Prostate gland (tissue), 2 donors: ENCODE measurements around the gene TMC3. TPM values are rescaled to one million over a fixed set of nuclear protein-coding genes. Genes with fewer than 3 reads are reported as not detected.

ENCODE experiments used
- DNase-seq: peaks from one replicate; pipeline ENCODE4 v3.0.0-alpha.2; 2019; ENCODE audit warnings: low spot score
- H3K27ac ChIP-seq, 2 donors: fragments of 200-600 bp; sonication (generic); 2 replicates each; pipeline ENCODE4 v1.5.1; 2017 to 2019
- H3K27me3 ChIP-seq: fragments of 200-600 bp; sonication (generic); replicated peaks from 2 replicates; pipeline ENCODE4 v1.5.1; 2019; ENCODE audit not compliant: insufficient read depth
- H3K36me3 ChIP-seq, 2 donors: fragments of 200-600 bp; sonication (generic); 1 replicate in 1 of 2; 2 replicates in 1 of 2; pipeline versions ENCODE4 v1.5.1 to v1.8.1; 2017 to 2019
- H3K4me1 ChIP-seq: fragments of 200-600 bp; sonication (generic); replicated peaks from 2 replicates; pipeline ENCODE4 v1.5.1; 2019
- H3K4me3 ChIP-seq, 2 donors: fragments of 200-600 bp; sonication (generic); 2 replicates each; pipeline ENCODE4 v1.5.1; 2017 to 2019
- H3K9me3 ChIP-seq: fragments of 200-600 bp; sonication (generic); 2 replicates; pipeline ENCODE4 v1.5.1; 2017
- CTCF ChIP-seq, 4 experiments: fragments of 200-600 bp in 2 of 4; fragments of 450-650 bp in 2 of 4; sonication (generic) in 2 of 4; IDR thresholded peaks; 1 replicate in 3 of 4; 2 replicates in 1 of 4; pipeline ENCODE4 v1.5.1; 2016 to 2019; ENCODE audit warnings: antibody characterized with exemption in 4 of 4, mild to moderate bottlenecking in 2 of 4, moderate library complexity in 2 of 4
- POLR2A ChIP-seq: fragments of 450-650 bp; IDR thresholded peaks from one replicate; pipeline ENCODE4 v1.6.1; 2016; ENCODE audit warnings: antibody characterized with exemption, mild to moderate bottlenecking
- POLR2AphosphoS5 ChIP-seq: sonication (generic); formaldehyde crosslinking; IDR thresholded peaks from one replicate; pipeline ENCODE4 v1.6.1; 2017; ENCODE audit warnings: antibody characterized with exemption
- WGBS: methylation state at CpG from one replicate; pipeline ENCODE4 v1.1.5; 2018; 5-methylcytosine and 5-hydroxymethylcytosine counted together
- intact Hi-C: fragments of 100-400 bp; cut with DNase I; formaldehyde crosslinking; loops from one replicate; pipeline ENCODE4 v1.14.2; 2022
- total RNA-seq, 2 donors: library from RNA; depleted of rRNA; stranded (reverse); fragments of >200 nt; gene quantifications; one replicate each; pipeline ENCODE4 v1.1.0, GENCODE V29; 2016

Gene TMC3
- total RNA-seq, 2 donors from 2014 or later: 0.14 to 0.23 TPM

- no peak for DNase-seq
- intact Hi-C loops: loop anchor here (10.0 kb wide), 1 partner anchor 302 kb away; no protein-coding TSS in a partner anchor
- no peak overlapping the region for H3K27ac ChIP-seq
- no peaks in the 10 kb centered on the region for H3K36me3 ChIP-seq
- TF ChIP-seq CTCF (IDR thresholded peaks at IDR 0.05) (no peak), POLR2AphosphoS5 (no peak), POLR2A (no peak)
- no peaks in the 10 kb centered on the region for H3K9me3 ChIP-seq
- WGBS: 34% methylated on average over 1 of the region's 1 CpG
- no peak overlapping the region for H3K4me3 ChIP-seq
- H3K27me3 ChIP-seq: no peaks in the 10 kb centered on the region
- H3K4me1 ChIP-seq: no peaks in the 10 kb centered on the region
These were observed 33.2 kb upstream of the TMC3 start for GRCh38 chr15:81407176-81407575.

DNA sequence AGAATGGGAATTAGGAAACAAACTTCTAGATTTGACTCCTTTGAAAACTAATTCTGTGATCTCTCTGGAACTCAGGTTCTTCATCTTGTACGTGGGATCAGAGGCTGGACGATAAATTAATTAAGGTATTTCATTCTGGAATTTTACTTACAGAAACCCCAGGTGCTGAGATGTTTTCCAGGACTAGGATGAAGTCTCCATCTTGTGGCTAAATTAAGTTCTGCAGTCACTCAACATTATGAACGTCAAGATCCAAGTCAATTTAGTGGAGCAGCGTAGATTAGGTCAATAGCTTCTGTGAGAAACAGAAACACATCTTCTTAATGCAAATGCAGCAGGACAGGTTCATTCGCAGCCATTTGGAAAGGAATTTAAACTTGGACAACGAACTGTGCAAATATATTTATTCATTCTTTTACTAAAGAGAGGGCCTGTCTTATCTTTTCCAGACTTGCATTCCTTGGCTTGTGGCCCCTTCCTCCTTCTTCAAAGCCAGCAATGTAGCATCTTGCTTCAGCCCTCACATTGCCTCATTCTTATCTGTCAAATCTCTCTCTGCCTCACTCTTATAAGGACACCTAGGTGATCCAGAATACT is 26.7 kb upstream of the TMC3 start:
- TF ChIP-seq POLR2A: no peak
- peak; percentile 65 to 90 (median 87) for TF ChIP-seq CTCF (IDR thresholded peaks at IDR 0.05)
- TF ChIP-seq POLR2AphosphoS5: peak; percentile 17
- peak; percentile 42 for DNase-seq
- Histone ChIP-seq H3K27ac (no peak overlapping the region), H3K9me3 (no peaks in the 10 kb centered on the region), H3K4me3 (no peak overlapping the region), H3K36me3 (no peaks in the 10 kb centered on the region), H3K4me1 (peaks cover 5% of the 10 kb centered on the region), H3K27me3 (no peaks in the 10 kb centered on the region)
- 15% methylated on average over 6 of the region's 6 CpGs for WGBS
- intact Hi-C loops: loop anchor here (2.0 to 10.0 kb wide), 2 partner anchors 126 to 296 kb away; no protein-coding TSS in a partner anchor

GRCh38 chr15:81398910-81399551 is 25.0 kb upstream of the TMC3 start:
- WGBS: 26% methylated on average over 5 of the region's 5 CpGs

GRCh38 chr15:81398456-81398855 is 24.4 kb upstream of the TMC3 start:
- Histone ChIP-seq H3K27ac (peak overlapping the region in 1 of 2 donors; percentile 41), H3K36me3 (no peaks in the 10 kb centered on the region), H3K27me3 (no peaks in the 10 kb centered on the region), H3K4me1 (peaks cover 5% of the 10 kb centered on the region), H3K9me3 (no peaks in the 10 kb centered on the region), H3K4me3 (no peak overlapping the region)
- 37% methylated on average over 3 of the region's 3 CpGs for WGBS
- intact Hi-C loops: no loop called here
- peak; percentile 20 for DNase-seq
- TF ChIP-seq CTCF (IDR thresholded peaks at IDR 0.05) (no peak), POLR2A (no peak), POLR2AphosphoS5 (no peak)

More at GRCh38 chr15:81398910-81399551, 25.0 kb upstream of the TMC3 start:
- H3K4me3 ChIP-seq: no peak overlapping the region
- H3K4me1 ChIP-seq: peaks cover 5% of the 10 kb centered on the region
- TF ChIP-seq POLR2AphosphoS5: peak; percentile 76
- TF ChIP-seq CTCF (IDR thresholded peaks at IDR 0.05): no peak
- no peak for TF ChIP-seq POLR2A
- intact Hi-C loops: no loop called here
- H3K27ac ChIP-seq: peak overlapping the region; percentile 41 to 47
- no peaks in the 10 kb centered on the region for H3K36me3 ChIP-seq
- no peaks in the 10 kb centered on the region for H3K27me3 ChIP-seq
- H3K9me3 ChIP-seq: no peaks in the 10 kb centered on the region
- DNase-seq: peak; percentile 70

GRCh38 chr15:81394603-81395002 is 20.6 kb upstream of the TMC3 start:
- peaks cover 5% of the 10 kb centered on the region for H3K4me1 ChIP-seq
- DNase-seq: no peak
- no peak for TF ChIP-seq CTCF (IDR thresholded peaks at IDR 0.05)
- no peak for TF ChIP-seq POLR2AphosphoS5
- TF ChIP-seq POLR2A: no peak
- no peaks in the 10 kb centered on the region for H3K9me3 ChIP-seq
- intact Hi-C loops: no loop called here
- H3K27ac ChIP-seq: no peak overlapping the region
- H3K4me3 ChIP-seq: no peak overlapping the region
- H3K27me3 ChIP-seq: no peaks in the 10 kb centered on the region
- H3K36me3 ChIP-seq: no peaks in the 10 kb centered on the region
